ENCODE measurements around the gene FBXO4. TPM values are rescaled to one million over a fixed set of nuclear protein-coding genes. Genes with fewer than 3 reads are reported as not detected.

The FBXO4 gene
- total RNA-seq, 1 experiment from 2014 or later = 1.2 TPM

GRCh38 chr5:41951224-41951623 is 26.1 kb downstream of the FBXO4 start:
- no peak overlapping the region for H2AFZ ChIP-seq (ENCODE audit: low read length)
- no peak overlapping the region for H3K9ac ChIP-seq (ENCODE audit: extremely low read depth, insufficient read length, low read length)
- no peaks in the 10 kb centered on the region for H3K9me3 ChIP-seq (ENCODE audit: control insufficient read depth, low read depth, low read length)
- no peaks in the 10 kb centered on the region for H3K4me1 ChIP-seq (ENCODE audit: insufficient read depth, low read length)
- H2BK15ac ChIP-seq (ENCODE audit: low read depth, low read length) = no peak overlapping the region
- no peaks in the 10 kb centered on the region for H3K23me2 ChIP-seq (ENCODE audit: insufficient read length, low read depth, low read length, poor library complexity, severe bottlenecking)
- no peak overlapping the region for H2BK20ac ChIP-seq (ENCODE audit: low read depth, low read length, poor library complexity, severe bottlenecking)
- no peak overlapping the region for H2BK12ac ChIP-seq (ENCODE audit: insufficient read length, low read depth, low read length)
- H3K18ac ChIP-seq (ENCODE audit: insufficient read length, low read depth, low read length) = no peak overlapping the region
- no peak overlapping the region for H4K91ac ChIP-seq (ENCODE audit: insufficient read length, low read depth, low read length)
- no peak overlapping the region for H2BK5ac ChIP-seq (ENCODE audit: insufficient read length, low read length)
- no peak overlapping the region for H3K56ac ChIP-seq (ENCODE audit: insufficient read length, low read depth, low read length)
- no peak for TF ChIP-seq CTCF (conservative IDR thresholded peaks at IDR 0.05)
- Mint-ChIP-seq H3K9me3 (peaks cover 6 to 9% of the 10 kb centered on the region in 2 experiments; a peak in 4 of 5 replicates), H3K36me3 (ENCODE audit: insufficient read depth in 1 of 3, low read depth in 3 of 3) (no peaks in the 10 kb centered on the region), H3K4me3 (no peak overlapping the region), H3K4me1 (peaks cover 5 to 7% of the 10 kb centered on the region in 2 experiments; a peak in 3 of 4 replicates), H3K27me3 (ENCODE audit: low read depth) (no peaks in the 10 kb centered on the region), H3K27ac (no peak overlapping the region)
- no peak overlapping the region for H3K14ac ChIP-seq (ENCODE audit: insufficient read depth, low read length)
- H3K79me2 ChIP-seq (ENCODE audit: insufficient read depth, low read length) = no peaks in the 10 kb centered on the region
- H3K4me2 ChIP-seq (ENCODE audit: insufficient read depth, insufficient read length, low read length) = no peak overlapping the region
- H3K27me3 ChIP-seq (ENCODE audit: insufficient read depth, low read length) = no peaks in the 10 kb centered on the region
- H3K4ac ChIP-seq (ENCODE audit: low read depth, low read length) = no peak overlapping the region
- no peak overlapping the region for H3K23ac ChIP-seq (ENCODE audit: insufficient read length, low read depth, low read length)
- no peak overlapping the region for H2BK120ac ChIP-seq (ENCODE audit: low read depth, low read length, poor library complexity, severe bottlenecking)
- no peak overlapping the region for H3K27ac ChIP-seq (ENCODE audit: insufficient read length, low read depth, low read length)
- H2AK5ac ChIP-seq (ENCODE audit: insufficient read length, low read length) = no peak overlapping the region
- DNase-seq = no peak
- WGBS (ENCODE audit: extremely low coverage, insufficient read length, low lambda C conversion rate) = no CpG with 5 or more reads among the region's 3 CpGs
- no peak overlapping the region for H3T11ph ChIP-seq (ENCODE audit: low read length)
- no peak overlapping the region for H4K8ac ChIP-seq (replicated peaks; ENCODE audit: insufficient read length, low read depth, low read length)
- H3K79me1 ChIP-seq (ENCODE audit: insufficient read depth, low read depth, low read length, poor library complexity, severe bottlenecking) = no peaks in the 10 kb centered on the region
- H4K20me1 ChIP-seq (ENCODE audit: control insufficient read depth, insufficient read depth, insufficient read length) = no peaks in the 10 kb centered on the region
- no peak overlapping the region for H4K5ac ChIP-seq (ENCODE audit: insufficient read length, low read depth, low read length)

Measured in H9 (cell line).